Measurements from ENCODE around the gene ALPL.
A peak's percentile ranks its signal among the peaks of the same experiment; 100 is the strongest.

The ALPL gene

GRCh38 chr1:21590934-21591333, 81.7 kb downstream of the ALPL start:
- DNase-seq (ENCODE audit: low spot score) = no peak
- TF ChIP-seq CTCF (IDR thresholded peaks at IDR 0.05; ENCODE audit: extremely low read depth, missing control alignments) = no peak

- TF ChIP-seq CTCF (IDR thresholded peaks at IDR 0.05; ENCODE audit: extremely low read depth, missing control alignments) = no peak
- DNase-seq (ENCODE audit: low spot score) = no peak
These were observed 83.1 kb downstream of the ALPL start for GRCh38 chr1:21592086-21592865.

- no peak for TF ChIP-seq CTCF (IDR thresholded peaks at IDR 0.05; ENCODE audit: extremely low read depth, missing control alignments)
These were observed 84.0 kb downstream of the ALPL start for GRCh38 chr1:21593231-21593630.

GRCh38 chr1:21594501-21594900, 85.3 kb downstream of the ALPL start:
- DNase-seq (ENCODE audit: low spot score) = no peak
- TF ChIP-seq CTCF (IDR thresholded peaks at IDR 0.05; ENCODE audit: extremely low read depth, missing control alignments) = no peak

More at GRCh38 chr1:21593231-21593630, 84.0 kb downstream of the ALPL start:
- no peak for DNase-seq (ENCODE audit: low spot score)

- peak; percentile 68 for DNase-seq (ENCODE audit: low spot score)
These were observed 86.0 kb downstream of the ALPL start for GRCh38 chr1:21594935-21595897.

GRCh38 chr1:21596174-21596573, 87.0 kb downstream of the ALPL start:
- no peak for DNase-seq (ENCODE audit: low spot score)
- no peak for TF ChIP-seq CTCF (IDR thresholded peaks at IDR 0.05; ENCODE audit: extremely low read depth, missing control alignments)

More at GRCh38 chr1:21594935-21595897, 86.0 kb downstream of the ALPL start:
- TF ChIP-seq CTCF (IDR thresholded peaks at IDR 0.05; ENCODE audit: extremely low read depth, missing control alignments) = peak; percentile 45

- no peak for DNase-seq (ENCODE audit: low spot score)
- no peak for TF ChIP-seq CTCF (IDR thresholded peaks at IDR 0.05; ENCODE audit: extremely low read depth, missing control alignments)
These were observed 87.4 kb downstream of the ALPL start for GRCh38 chr1:21596628-21597027.
